GM13977 (cell line): ENCODE data around the gene CCDC7.

Source experiments
- DNase-seq: peaks from one replicate; pipeline ENCODE4 v3.0.0; 2012; ENCODE audit warnings: low spot score
- in situ Hi-C: fragments of 300-500 bp; cut with MboI; formaldehyde crosslinking; loops from one replicate; pipeline ENCODE4 v1.12.0; 2022; ENCODE audit warnings: low sequenced_read_pairs, low pct_unique_long_range_greater_than_20kb, mixed read lengths, inconsistent platforms; ENCODE audit not compliant: unreplicated experiment
- TF ChIP-seq, protein P1 (sequence below): IDR thresholded peaks from 2 replicates; pipeline ENCODE4 v1.5.1; 2012; ENCODE audit warnings: mild to moderate bottlenecking, control low read depth; ENCODE audit not compliant: insufficient read depth; ENCODE audit errors: extremely low read depth, missing control alignments

The CCDC7 gene

DNA sequence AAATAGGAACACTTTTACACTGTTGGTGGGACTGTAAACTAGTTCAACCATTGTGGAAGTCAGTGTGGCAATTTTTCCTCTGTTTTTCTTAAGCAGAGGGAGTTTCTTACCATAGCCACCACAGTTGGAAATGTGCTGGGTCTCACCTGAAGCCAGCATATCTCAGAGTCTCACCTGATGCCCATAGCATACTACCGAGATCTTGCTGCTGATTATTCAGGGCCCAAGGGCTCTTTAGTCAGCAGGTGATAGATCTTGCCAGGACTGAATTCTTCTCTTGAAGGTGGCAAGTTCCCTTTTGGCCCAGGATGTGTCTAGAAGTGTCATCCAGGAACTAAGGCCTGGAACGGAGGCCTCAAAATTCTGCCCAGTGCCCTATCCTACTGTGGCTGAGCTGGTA, 215.4 kb downstream of the CCDC7 start:
- TF ChIP-seq, protein P1, sequence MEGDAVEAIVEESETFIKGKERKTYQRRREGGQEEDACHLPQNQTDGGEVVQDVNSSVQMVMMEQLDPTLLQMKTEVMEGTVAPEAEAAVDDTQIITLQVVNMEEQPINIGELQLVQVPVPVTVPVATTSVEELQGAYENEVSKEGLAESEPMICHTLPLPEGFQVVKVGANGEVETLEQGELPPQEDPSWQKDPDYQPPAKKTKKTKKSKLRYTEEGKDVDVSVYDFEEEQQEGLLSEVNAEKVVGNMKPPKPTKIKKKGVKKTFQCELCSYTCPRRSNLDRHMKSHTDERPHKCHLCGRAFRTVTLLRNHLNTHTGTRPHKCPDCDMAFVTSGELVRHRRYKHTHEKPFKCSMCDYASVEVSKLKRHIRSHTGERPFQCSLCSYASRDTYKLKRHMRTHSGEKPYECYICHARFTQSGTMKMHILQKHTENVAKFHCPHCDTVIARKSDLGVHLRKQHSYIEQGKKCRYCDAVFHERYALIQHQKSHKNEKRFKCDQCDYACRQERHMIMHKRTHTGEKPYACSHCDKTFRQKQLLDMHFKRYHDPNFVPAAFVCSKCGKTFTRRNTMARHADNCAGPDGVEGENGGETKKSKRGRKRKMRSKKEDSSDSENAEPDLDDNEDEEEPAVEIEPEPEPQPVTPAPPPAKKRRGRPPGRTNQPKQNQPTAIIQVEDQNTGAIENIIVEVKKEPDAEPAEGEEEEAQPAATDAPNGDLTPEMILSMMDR, result no peak
- in situ Hi-C loops, result no loop called here

DNA sequence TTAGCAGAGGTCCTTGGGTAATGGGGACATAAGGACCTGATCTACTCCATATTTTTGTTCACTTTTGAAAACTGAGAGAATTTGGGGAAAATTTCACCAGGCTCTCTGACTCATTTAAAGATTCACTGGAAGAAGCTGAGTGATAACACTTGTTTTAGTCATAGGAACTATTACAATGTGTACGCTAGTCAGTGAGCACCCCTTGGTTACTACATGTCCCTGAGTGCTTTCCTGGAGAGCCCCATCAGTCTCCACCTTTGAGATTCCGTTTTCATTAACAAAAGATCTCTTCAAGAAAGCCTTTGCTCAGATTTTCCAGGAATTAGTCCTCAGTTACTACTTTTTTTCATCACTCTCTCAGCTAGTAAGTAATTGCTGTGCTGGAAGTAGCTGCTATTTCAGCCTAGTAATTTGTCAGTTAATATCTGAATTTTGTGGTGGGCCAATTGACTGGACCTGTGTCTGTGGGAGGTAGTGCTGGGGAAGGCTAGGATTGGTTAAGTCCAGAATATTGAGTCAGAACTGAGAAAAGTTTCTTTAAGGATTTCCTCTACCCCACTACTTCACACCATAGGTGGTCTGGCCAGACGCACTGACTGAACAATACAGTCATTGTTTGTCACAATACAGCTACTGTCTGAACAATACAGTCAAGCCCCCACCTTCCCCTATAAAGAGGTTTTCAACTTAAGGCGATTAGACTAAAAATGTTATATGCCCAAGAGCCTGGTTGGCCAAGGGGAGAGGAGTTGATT, 235.0 kb downstream of the CCDC7 start:
- in situ Hi-C loops, result no loop called here
- TF ChIP-seq, protein P1, result no peak
- no peak for DNase-seq

More for the DNA sequence above, 215.4 kb downstream of the CCDC7 start:
- DNase-seq, result no peak

DNA sequence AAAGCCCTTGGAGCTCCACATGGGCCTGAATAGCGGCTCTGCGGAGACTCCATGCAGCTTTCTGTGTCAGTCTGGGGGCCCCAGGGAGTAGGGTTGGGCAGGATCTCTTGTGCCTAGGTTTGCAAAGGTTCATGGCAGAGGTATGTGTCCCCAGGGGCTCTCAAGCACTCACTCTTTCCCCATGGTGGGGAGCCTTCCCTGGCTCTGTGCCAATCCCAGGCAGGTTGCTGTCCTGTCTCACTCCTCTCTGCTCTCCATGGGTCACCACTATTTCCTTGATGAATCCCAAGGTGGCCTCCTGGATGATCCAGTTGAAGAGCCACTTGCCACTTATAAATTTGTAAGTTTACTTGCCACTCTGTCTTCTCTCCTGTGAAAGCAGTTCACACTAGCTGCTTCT, 238.4 kb downstream of the CCDC7 start:
- TF ChIP-seq, protein P1, result no peak
- in situ Hi-C loops, result no loop called here
- DNase-seq, result no peak

DNA sequence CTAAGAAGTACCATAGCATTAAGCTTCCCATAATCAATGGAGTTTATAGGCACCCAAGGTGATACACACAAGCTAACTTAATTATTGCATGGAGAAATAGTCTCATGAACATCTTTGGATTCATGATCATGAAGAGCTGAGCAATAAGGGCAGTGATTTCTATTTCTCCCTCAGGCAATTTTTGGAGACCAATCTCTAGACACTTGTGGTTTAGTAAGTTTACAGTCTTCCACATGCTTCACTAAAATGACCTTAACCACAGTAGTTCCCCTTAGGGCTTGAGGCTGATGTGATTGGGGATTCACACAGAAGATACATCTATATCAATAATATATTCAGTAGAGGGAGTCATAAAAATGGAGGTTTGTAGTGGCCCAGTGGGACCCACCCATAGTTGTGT, 241.2 kb downstream of the CCDC7 start:
- no peak for DNase-seq
- TF ChIP-seq, protein P1, result no peak
- in situ Hi-C loops, result no loop called here

DNA sequence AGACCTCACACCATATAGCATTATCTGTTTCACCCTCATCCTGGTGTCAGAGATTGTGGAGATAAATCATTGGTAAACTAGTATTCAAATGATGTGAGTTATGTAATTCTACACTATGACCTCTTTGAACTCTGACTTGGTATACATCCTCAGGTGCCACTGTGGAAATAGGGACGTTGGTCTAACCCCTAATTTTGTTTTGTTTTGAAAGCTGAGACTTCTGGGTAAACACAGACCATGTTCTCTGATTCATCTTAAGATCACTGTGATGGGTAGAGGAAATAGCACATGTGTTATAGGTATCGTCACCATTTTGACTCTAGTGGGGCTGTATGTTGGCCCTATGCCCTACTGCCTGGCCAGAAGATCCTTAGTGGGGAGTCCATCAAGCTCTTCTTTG, 241.6 kb downstream of the CCDC7 start:
- TF ChIP-seq, protein P1, result no peak
- DNase-seq, result no peak
- in situ Hi-C loops, result no loop called here

DNA sequence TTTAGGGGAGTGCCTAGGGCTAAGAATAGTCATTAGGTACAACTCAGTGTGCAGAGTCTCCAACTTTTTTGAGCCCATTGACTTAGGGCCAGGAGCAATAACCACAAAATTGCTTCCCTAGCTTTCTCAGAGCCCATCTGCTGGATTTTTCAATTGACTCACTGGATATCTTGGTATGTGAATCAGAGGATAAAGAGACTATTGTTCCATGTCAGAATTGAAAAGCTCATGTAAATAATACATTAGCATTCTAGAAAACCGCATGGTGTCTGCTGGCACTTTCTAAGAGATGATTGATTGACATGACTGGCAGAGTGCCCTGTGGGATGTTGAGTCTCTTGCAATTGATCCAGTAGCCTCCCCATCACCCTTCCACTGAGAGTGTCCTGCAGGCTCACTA, 246.2 kb downstream of the CCDC7 start:
- no peak for DNase-seq
- TF ChIP-seq, protein P1, result no peak
- in situ Hi-C loops, result no loop called here
